ENCODE results near the gene SOHLH1. TPM values are rescaled to one million over a fixed set of nuclear protein-coding genes. Genes with fewer than 3 reads are reported as not detected.

SOHLH1 gene
- total RNA-seq, 1 donor from 2014 or later, result not detected

DNA sequence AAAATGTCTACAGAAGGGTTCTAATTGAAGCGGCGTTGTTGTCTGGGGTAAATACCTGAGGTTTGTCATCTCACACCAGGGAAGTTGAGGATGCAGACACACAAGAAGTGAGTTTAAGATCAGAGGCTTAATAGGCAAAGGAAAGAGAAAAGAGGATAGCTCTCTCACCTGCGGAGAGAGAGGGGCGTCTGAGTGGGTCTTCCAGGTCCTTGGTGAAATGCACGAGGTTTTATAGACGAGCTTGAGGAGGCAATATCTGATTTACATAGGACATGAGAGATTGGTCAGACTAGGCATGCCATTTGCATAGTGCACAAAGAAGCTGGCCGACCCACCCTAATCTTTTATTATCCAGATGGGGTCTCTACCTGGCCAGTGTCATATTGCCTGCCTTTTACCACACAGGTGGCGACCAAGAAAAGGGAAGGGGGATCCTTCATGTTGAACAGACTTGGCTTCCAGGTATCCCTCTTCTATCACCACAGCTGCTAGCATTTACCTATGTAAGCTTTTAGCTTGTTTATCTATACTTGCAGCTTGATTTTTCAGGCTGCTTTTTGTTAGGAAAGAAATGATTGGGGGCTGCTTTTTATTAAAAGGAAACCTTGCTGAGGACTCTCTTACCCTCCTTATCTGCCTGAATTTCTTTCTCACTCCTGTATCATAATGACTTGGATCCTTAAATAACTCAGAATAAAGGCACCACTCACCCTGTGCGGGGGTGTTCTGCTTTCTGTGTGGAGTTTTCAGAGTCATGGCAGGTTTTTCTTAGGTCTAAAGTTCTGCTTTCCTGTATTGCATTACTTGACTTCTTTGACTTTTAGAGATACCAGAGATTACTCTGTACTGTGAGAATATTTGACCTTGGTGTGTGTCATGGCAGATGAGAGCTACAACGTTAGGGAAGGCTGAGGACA is 50.5 kb downstream of the SOHLH1 start:
- Histone ChIP-seq H3K4me2 (peak overlapping the region; percentile 58), H4K20me1 (ENCODE audit: low read depth) (no peaks in the 10 kb centered on the region), H3K4me1 (peaks cover 42% of the 10 kb centered on the region), H3K9ac (no peak overlapping the region), H3F3A (ENCODE audit: low read depth) (peaks cover 39% of the 10 kb centered on the region), H3K36me3 (no peaks in the 10 kb centered on the region), H2AFZ (replicated peaks) (no peak overlapping the region), H3K27me3 (no peaks in the 10 kb centered on the region), H3K79me2 (ENCODE audit: low read depth) (peaks cover 7% of the 10 kb centered on the region), H3K27ac (no peak overlapping the region), H3K4me3 (peak overlapping the region; percentile 21), H3K9me3 (ENCODE audit: low read depth) (peaks cover 4% of the 10 kb centered on the region)
- no peak for TF ChIP-seq CTCF (IDR thresholded peaks at IDR 0.05)
- Mint-ChIP-seq H3K9me3 (peaks cover 64% of the 10 kb centered on the region), H3K4me3 (no peak overlapping the region), H3K36me3 (no peaks in the 10 kb centered on the region), H3K27ac (no peak overlapping the region), H3K27me3 (ENCODE audit: insufficient read depth, low read depth) (peaks cover 13% of the 10 kb centered on the region), H3K4me1 (no peaks in the 10 kb centered on the region)
- DNase-seq (ENCODE audit: low spot score), result peak; percentile 60

DNA sequence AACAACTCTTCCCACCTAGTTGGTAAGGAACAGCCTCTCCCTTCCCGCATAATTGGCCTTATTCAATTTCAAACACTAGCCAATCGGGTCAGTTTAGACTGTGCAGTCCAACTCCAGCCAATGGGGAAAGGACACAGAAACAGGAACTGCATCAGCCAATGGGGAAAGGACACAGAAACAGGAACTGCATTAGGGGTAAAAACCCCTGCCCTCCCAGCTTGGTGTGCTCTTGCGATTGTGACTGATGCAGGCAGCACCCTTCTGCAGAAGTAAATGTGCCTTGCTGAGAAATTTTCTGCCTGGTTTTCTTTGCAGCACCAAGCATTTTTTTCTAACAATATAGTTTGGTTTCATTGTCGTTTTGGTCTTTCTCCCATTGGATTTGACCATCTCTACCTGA is 51.4 kb downstream of the SOHLH1 start:
- Histone ChIP-seq H3K4me2 (peak overlapping the region; percentile 58), H4K20me1 (ENCODE audit: low read depth) (no peaks in the 10 kb centered on the region), H3K36me3 (no peaks in the 10 kb centered on the region), H3K27me3 (no peaks in the 10 kb centered on the region), H3K9ac (no peak overlapping the region), H3K4me1 (peaks cover 42% of the 10 kb centered on the region), H3F3A (ENCODE audit: low read depth) (peaks cover 39% of the 10 kb centered on the region), H3K79me2 (ENCODE audit: low read depth) (peaks cover 7% of the 10 kb centered on the region), H3K4me3 (peak overlapping the region; percentile 21), H3K9me3 (ENCODE audit: low read depth) (no peaks in the 10 kb centered on the region), H2AFZ (replicated peaks) (no peak overlapping the region), H3K27ac (no peak overlapping the region)
- no peak overlapping the region for H3K27ac Mint-ChIP-seq
- H3K4me3 Mint-ChIP-seq, result no peak overlapping the region
- H3K36me3 Mint-ChIP-seq, result no peaks in the 10 kb centered on the region
- peaks cover 58% of the 10 kb centered on the region for H3K9me3 Mint-ChIP-seq
- H3K4me1 Mint-ChIP-seq, result no peaks in the 10 kb centered on the region
- no peak for TF ChIP-seq EZH2phosphoT487 (IDR thresholded peaks at IDR 0.05)
- TF ChIP-seq CTCF (IDR thresholded peaks at IDR 0.05), result no peak
- no peak for TF ChIP-seq EZH2 (IDR thresholded peaks at IDR 0.05)
- peak; percentile 49 for DNase-seq (ENCODE audit: low spot score)
- H3K27me3 Mint-ChIP-seq (ENCODE audit: insufficient read depth, low read depth), result peaks cover 13% of the 10 kb centered on the region

GRCh38 chr9:135644631-135645218 is 54.6 kb downstream of the SOHLH1 start:
- H2AFZ ChIP-seq (replicated peaks), result peak overlapping the region; percentile 5
- H3K36me3 Mint-ChIP-seq, result no peaks in the 10 kb centered on the region

More at GRCh38 chr9:135644631-135645218, 54.6 kb downstream of the SOHLH1 start:
- no peaks in the 10 kb centered on the region for H3K27me3 ChIP-seq
- H3F3A ChIP-seq (ENCODE audit: low read depth), result peaks cover 32% of the 10 kb centered on the region
- peak overlapping the region; percentile 55 for H3K4me2 ChIP-seq
- no peak overlapping the region for H3K9ac ChIP-seq
- no peak overlapping the region for H3K27ac Mint-ChIP-seq
- TF ChIP-seq EZH2 (IDR thresholded peaks at IDR 0.05), result no peak
- no peak for TF ChIP-seq EZH2phosphoT487 (IDR thresholded peaks at IDR 0.05)
- TF ChIP-seq CTCF (IDR thresholded peaks at IDR 0.05), result no peak
- peak overlapping the region; percentile 48 for H3K27ac ChIP-seq
- no peaks in the 10 kb centered on the region for H3K36me3 ChIP-seq
- H3K4me1 Mint-ChIP-seq, result no peaks in the 10 kb centered on the region
- DNase-seq (ENCODE audit: low spot score), result peak; percentile 18
- peaks cover 7% of the 10 kb centered on the region for H3K79me2 ChIP-seq (ENCODE audit: low read depth)
- H3K4me3 ChIP-seq, result peak overlapping the region; percentile 16
- peaks cover 39% of the 10 kb centered on the region for H3K9me3 Mint-ChIP-seq
- no peaks in the 10 kb centered on the region for H3K9me3 ChIP-seq (ENCODE audit: low read depth)
- H3K4me3 Mint-ChIP-seq, result no peak overlapping the region
- peaks cover 7% of the 10 kb centered on the region for H3K27me3 Mint-ChIP-seq (ENCODE audit: insufficient read depth, low read depth)
- no peaks in the 10 kb centered on the region for H4K20me1 ChIP-seq (ENCODE audit: low read depth)
- peaks cover 41% of the 10 kb centered on the region for H3K4me1 ChIP-seq

Other genes with a start within 250 kb of the SOHLH1 start
- 23.0 and 48.7 TPM in 2 replicates for gene PPP1R26, start 219.7 kb downstream of the SOHLH1 start, total RNA-seq (ENCODE audit: low replicate concordance)
- gene MRPS2, start 198.8 kb downstream of the SOHLH1 start, total RNA-seq (ENCODE audit: low replicate concordance), result 23.4 and 43.4 TPM in 2 replicates
- not detected in 2 replicates for gene LCN1, start 178.0 kb downstream of the SOHLH1 start, total RNA-seq (ENCODE audit: low replicate concordance)
- not detected in 2 replicates for gene OBP2A, start 153.4 kb downstream of the SOHLH1 start, total RNA-seq (ENCODE audit: low replicate concordance)
- not detected in 2 replicates for gene PAEP, start 137.7 kb downstream of the SOHLH1 start, total RNA-seq (ENCODE audit: low replicate concordance)
- 0.12 and 0.80 TPM in 2 replicates for gene GLT6D1, start 59.9 kb downstream of the SOHLH1 start, total RNA-seq (ENCODE audit: low replicate concordance)
- gene LCN9, start 36.2 kb downstream of the SOHLH1 start, total RNA-seq (ENCODE audit: low replicate concordance), result 2.4 and 6.6 TPM in 2 replicates
- gene KCNT1, start 2.7 kb upstream of the SOHLH1 start, total RNA-seq (ENCODE audit: low replicate concordance), result not detected in 2 replicates
- gene CAMSAP1, start 208.1 kb upstream of the SOHLH1 start, total RNA-seq (ENCODE audit: low replicate concordance), result 39.3 and 44.9 TPM in 2 replicates